GM21423 (cell line): ENCODE measurements around the gene RAB33B.
"Not testable (repeated sequence)": the region's sequence is repeated elsewhere in the genome, so short reads cannot be mapped to it uniquely, and the experiment has no call there.

Source experiments
- ATAC-seq: cut with Tn5 transposase; IDR thresholded peaks from one replicate; pipeline ENCODE4 v1.9.1; 2021; ENCODE audit warnings: mild to moderate bottlenecking, moderate library complexity; ENCODE audit not compliant: unreplicated experiment

Gene RAB33B

DNA sequence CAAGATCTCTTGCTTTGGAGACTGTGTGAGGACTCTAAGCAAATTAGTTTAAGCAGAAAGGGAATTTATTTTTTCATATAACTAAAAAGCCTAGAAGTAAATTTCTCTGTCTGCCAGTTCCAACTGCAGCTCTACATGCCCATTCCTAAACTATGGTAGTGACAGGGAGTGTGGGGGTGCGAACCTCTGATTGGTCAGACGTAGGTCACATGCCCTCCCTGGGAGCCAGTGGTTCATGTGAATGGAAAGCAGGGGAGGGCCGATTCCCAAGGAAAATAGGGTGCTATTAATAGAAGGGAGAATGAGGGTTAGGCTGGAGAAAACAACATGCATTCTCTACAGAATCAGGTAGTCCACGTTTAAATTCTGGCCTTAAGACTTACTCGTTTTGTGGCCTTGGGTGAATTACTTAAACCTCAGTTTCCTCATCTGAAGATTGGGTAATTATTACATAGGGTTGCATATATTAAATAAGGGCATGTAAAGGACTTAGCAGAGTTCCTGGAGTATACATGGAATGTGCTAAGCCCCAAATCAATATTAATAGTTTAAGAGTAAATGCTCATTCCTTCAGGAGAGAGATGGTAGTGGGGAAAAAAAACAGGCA, 7.2 kb downstream of the RAB33B start:
- ATAC-seq: no peak

DNA sequence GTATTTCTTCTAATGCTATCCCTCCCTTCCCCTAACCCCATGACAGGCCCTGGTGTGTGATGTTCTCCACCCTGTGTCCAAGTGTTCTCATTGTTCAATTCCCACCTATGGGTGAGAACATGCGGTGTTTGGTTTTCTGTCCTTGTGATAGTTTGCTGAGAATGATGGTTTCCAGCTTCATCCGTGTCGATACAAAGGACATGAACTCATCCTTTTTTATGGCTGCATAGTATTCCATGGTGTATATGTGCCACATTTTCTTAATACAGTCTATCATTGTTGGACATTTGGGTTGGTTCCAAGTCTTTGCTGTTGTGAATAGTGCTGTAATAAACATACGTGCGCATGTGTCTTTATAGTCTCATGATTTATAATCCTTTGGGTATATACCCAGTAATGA, 10.6 kb downstream of the RAB33B start:
- ATAC-seq: not testable (repeated sequence)

DNA sequence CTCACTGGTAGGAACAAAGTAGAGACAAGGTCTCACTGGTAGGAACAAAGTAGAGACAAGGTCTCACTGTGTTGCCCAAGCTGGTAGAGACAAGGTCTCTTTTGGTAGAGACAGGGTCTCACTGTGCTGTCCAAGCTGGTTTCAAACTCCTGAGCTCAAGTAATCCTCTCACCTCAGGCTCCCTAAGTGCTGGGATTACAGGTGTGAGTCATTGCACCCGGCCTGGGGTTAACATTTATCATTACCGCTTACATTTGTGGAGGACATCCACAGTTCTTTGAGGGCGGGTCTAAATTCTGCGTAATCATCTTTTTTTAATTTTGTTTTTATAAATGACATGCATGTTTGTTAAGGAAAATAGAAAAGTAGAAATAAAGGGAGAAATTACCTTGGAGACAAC, 12.0 kb downstream of the RAB33B start:
- no peak for ATAC-seq

DNA sequence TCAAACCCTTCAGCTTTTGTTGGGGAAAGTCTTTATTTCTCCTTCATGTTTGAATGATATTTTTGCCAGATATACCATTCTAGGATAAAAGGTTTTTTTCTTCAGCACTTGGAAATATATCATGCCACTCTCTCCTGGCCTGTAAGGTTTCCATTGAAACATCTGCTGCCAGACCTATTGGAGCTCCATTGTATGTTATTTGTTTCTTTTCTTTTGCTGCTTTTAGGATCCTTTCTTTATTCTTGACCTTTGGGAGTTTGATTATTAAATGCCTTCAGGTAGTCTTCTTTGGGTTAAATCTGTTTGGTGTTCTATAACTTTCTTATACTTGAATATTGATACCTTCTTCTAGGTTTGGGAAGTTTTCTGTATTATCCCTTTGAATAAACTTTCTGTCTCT, 14.8 kb downstream of the RAB33B start:
- not testable (repeated sequence) for ATAC-seq

DNA sequence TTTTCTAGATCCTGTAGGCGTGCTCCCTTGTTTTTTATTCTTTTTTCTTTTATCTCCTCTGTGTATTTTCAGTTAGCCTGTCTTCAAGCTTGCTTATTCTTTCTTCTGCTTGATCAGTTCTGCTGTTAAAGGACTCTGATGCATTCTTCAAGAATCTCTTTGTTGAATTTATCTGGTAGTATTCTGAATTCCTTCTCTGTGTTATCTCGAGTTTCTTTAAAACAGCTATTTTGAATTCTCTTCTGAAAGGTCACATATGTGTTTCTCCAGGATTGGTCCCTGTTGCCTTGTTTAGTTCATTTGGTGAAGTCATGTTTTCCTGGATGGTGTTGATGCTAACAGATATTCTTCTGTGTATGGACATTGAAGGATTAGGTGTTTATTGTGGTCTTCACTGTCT, 15.3 kb downstream of the RAB33B start:
- no peak for ATAC-seq

DNA sequence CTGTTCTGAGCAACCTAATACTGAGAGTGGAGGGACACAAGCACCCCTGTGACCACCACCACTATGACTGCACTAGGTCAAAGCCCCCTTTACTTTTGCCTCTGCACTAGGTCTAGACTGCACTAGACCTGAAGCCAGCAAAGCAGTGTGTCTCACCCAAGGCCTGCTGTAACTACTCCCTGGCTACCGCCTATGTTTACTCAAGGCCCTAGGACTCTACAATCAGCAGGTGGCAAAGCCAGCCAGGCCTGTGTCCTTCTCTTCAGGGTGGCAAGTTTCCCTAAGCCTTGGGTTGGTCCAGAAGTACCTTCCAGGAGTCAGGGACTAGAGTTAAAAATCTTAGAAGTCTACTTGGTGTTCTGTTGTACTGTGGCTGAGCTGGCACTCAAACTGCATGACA, 15.9 kb downstream of the RAB33B start:
- no peak for ATAC-seq

DNA sequence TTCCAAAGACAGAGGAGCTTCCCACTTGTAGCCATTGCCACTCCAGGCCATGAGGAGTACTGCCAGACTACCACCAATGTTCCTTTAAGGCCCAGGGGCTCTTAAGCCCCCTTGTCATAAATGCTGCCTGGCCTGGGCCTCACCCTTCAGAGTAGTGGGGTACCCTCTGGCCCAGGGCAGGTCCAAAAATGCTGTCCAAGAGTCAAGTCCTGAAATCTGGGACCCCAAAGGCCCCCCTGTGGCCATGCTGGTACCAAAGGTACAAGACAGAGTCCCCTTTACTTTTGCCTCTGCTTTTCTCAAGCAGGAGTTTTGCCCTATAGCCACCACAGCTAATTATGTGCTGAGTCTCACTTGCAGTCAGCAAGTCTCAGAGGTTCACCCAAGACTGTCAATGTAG, 16.4 kb downstream of the RAB33B start:
- ATAC-seq: no peak

DNA sequence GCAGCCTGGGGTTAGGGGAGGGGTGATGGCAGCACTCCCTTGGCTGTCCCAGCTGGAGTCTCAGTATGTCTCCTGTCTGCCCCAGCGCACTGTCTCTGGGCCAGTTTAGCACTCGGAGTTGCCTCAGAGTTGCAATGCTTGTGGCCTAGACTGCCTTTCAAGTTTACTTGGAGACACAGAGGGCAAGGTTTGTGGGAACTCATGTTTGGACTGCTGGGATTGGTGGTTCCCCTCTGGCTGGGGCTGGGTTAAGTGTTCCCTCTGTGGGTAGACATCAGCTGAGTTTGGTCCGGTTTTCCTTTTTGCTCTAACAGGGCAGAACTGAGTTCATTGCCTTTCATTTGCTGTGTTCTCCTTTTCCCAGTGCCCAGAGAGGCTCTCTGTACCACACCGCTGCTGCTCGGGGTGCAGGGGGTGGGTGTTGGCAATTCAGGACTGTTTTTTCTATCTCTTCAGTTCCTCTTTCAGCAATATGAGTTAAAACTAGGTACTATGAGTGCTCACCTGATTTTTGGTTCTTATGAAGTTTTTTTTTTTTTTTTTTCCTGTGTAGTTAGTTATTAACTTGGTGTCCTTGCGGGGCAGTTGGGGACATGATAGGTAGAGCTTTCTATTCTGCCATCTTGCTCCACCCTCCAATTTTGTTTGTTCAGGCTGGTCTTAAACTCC, 17.2 kb downstream of the RAB33B start:
- no peak for ATAC-seq

DNA sequence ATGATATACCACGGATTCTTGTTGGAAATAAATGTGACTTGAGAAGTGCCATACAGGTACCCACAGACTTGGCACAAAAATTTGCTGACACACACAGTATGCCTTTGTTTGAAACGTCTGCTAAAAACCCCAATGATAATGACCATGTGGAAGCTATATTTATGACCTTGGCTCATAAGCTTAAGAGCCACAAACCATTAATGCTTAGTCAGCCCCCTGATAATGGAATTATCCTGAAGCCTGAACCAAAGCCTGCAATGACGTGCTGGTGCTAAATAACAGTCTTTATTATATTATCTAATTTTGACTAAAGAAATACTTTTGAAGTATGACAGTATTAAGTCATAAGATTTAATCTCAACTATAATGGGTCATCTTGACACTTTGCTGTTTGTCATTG, 18.9 kb downstream of the RAB33B start:
- ATAC-seq: no peak

DNA sequence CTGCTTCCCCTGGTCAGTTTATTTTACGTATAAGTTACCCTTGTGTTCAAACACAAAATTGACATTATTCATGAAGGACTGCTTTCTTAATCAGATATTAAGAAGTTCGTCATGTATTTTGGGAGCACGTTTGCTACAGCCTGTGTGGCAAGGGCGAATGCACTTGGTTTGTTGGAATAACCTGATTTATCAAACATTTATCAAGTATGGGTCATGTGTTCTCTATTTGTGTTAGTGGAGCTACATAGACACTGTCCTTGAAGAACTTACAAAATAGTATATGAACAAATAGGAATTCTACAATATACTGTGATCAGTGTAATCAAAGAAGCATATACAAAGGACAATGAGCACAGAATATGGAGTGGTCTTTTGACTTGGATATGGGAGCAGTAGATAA, 22.4 kb downstream of the RAB33B start:
- ATAC-seq: no peak

DNA sequence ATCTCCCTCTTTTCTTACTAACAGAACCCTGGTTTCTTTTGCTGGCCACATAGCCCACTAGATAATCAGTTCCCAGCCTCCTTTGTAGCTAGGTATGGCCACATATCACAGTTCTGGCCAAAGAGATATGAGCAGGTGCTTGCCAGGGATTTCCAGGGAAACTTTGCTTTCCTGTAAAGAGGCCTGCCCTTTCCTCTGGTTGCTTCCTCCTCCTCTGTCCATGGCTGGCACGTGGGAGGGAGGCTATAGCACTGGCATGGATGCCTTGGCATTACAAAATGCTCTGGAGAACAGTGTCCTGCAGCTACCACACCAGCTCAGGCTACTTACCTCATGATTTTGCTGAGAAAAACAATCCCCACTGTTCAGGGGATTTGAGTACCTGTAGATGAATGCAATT, 27.5 kb downstream of the RAB33B start:
- ATAC-seq: no peak

DNA sequence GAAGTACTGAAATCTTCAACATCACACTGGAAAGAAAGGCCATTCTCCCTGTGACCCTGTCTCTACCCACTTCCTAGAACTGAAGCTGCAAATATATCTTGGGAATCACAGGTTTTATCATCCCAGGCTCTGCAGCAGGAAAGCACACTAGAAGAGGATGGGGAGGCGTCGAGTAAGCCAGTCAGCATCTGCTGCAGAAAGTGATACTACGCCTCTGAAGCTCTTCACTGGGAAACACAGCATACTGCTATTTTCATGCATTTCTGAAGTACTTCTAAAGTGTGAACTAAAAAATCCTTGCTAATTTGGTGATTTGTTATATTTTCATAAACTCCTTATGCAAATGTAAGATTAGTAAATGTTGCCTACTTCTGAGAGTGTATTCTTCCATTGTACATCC, 29.1 kb downstream of the RAB33B start:
- ATAC-seq: no peak

DNA sequence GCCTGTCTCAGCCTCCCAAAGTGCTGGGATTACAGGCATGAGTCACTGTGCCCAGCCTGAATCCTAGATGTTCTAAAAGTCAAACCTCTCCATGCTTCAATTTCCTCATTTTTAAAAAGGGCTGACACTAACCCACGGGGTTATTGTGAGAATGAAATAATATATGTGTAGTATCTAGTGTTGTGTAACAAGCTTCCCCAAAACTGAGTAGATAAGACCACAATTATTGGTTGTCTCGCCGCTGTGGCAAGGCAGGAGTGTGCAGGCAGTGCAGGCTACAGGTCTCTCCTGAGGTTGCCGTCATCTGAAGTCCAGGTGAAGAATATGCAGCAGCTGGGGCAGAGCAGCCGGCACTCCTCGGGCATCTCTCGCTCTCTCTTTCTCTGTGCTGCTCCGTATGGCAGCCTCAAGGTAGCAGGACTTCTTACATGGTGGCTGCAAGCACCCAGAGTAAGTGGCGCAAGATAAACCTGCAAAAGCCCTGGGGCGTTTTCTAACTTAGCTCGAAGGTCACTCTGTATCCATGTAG, 30.9 kb downstream of the RAB33B start:
- ATAC-seq: no peak

DNA sequence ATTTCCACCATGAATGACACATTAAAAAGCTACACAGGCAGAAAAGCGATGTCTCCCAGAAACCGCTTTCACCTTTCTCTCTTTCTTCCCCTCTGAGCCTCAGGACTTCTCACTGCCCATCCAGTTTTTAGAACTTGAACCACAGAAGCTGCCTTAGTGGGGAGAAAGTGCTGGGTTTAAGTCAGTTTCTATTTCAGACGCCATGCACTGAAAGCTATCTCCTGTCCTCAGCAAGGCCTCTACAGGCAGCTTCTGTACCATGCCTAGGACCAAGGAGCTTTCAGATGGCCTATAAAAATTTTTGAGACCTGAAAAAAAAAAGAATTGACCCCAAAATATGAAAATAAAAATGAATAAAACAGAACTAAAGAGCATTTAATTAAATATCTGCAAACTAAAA, 34.5 kb downstream of the RAB33B start:
- ATAC-seq: no peak

DNA sequence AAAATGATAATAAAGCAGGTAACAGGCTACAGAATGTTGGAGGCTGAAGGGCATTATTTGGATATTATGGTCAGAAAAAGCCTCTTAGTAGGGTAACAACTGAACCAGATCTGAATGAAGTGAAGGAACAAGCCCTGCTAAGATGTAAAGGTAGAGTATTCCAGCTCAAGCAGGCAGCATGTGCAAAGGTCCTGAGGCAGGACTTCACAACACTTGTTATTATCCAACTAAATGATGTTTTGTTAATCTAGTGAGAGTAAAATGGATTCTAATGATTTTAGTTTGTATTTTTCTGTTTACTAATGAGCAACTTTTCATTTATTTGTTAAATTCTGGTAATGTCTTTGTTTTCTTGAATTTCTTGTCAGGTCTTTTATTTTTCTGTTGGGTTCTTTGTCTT, 35.7 kb downstream of the RAB33B start:
- ATAC-seq: no peak

DNA sequence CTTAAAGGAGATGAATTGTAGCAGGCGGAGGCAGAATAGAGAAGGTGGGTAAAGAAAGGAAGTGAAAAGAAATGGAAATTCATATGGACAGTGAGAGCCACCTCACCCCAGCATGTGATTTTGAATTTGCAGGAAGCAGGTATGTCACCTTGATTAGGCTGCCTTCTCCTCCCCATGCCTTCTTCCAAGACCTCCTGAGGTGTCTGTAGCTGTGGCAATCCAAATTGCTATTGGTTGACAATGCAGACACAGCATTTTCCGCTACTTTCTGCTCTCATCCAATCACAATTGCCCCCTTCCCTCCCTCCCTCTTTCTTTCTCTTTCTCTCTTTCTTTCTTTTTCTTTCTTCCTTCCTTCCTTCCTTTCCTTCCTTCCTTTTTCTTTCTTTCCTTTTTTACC, 38.5 kb downstream of the RAB33B start:
- ATAC-seq: no peak

DNA sequence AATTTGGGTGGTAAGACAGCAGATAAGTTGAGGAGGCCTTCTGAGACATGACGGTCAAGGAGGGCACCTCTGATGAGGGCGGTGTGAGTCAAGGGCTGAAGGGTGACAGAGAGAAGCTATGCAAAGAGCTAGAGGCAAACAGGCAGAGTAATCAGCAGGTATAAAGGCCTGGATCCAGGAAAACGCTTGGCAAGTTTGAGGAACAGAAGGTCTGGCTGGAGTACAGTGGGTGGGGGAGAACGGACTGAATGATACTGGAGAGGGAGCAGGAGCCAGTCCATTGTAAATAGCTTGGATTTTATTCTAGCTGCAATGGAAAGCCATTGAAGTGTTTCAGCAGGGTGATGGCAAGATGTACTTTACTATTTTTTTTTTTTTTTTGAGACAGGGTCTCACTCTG, 39.3 kb downstream of the RAB33B start:
- no peak for ATAC-seq

DNA sequence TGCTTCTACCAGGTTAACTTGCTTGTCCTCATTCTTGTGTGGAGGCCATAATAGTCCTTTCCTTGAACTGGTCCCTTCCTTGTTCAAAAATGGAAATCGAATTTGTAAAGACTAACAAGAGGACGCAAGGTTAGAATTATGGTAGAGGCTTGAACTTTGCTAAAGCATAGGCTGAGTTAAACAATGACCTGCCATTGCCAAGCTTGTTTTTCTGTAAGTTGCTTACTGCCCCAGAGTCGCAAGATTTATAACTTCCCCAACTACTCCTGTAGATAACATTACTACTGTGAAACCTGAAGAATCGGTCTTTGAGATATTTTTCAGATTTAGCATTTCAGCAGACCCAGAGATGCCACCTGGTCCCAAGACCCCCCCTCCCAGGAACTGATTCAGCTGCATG, 45.3 kb downstream of the RAB33B start:
- ATAC-seq: no peak

DNA sequence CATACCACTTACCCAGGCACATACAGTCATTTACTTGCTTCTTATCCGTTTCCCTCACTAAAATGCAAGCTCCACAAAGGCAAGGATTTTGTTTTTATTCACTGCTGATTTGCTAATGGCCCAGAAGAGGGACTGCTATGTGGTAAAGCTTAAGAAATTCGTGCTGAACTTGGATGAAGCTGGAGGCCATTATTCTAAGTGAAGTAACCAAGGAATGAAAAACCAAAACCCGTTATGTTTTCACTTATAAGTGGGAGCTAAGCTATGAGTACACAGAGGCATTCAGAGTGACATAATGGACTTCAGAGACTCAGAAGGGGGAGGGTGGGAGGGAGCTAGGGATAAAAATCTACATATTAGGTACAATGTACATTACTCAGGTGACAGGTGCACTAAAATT, 47.2 kb downstream of the RAB33B start:
- no peak for ATAC-seq

DNA sequence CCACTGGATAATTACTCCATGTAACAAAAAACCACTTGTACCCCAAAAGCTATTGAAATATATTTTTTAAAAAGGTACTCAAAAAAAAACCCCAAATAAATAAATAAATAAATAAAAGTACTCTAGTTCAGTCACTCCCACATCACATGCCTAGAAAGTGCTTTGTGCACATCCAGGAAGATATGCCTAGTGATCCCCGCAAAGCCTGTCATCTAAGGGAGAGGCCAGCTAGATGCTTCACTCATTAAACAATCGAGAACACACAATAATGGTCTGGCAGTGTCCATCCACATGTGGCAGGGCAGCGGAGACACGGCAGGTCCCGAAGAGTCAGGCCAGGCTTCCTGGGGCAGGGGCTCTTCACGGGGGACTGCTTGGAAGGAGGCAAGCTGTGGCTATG, 47.6 kb downstream of the RAB33B start:
- ATAC-seq: no peak

DNA sequence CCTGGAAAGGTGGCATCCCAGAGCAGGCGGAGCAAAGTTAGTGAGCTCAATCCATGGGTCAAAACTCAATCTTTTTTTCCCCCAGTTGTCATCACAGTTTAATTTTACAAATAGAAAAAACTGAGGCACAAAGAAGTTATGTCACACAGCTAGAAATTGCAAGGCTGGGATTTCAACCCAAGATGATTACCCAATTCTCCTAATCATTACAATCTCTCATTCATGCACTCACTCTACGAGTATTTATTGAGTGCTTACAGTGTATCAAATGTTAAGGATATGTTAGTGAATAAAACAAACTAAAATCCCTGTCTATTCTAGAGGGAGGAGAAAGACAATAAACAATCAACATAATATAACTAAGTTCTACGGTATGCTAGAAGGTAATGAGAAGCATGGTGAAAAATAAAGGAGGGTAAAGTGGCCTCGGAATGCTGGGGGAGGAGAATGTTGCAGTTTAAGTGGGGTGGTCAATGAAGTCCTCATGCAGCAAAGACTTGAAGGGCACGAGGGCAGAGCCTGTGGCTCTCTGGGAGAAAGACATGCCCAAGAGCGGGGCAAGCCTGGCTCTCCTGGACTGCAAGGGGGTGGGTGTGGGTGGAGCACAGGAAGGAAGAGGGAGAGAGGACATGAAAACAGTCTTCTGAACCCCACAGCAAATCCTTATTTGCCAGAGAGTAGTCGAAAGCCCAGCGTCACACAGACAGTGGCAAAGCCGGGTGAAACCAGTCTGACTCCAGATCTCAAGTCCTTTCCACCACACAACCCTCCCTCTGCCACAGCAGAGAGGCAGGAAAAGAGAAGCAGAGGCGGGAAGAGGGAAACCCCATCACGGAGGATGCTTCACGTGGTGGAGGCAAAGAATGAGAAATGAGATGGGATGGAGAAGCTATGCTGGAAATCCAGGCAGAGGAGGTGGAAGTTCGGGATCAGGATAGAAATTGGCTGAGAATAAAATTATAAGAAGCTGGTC, 48.3 kb downstream of the RAB33B start:
- ATAC-seq: no peak
